Osteocyte (in vitro differentiated cells): ENCODE measurements around the gene APOBEC3A. TPM values are rescaled to one million over a fixed set of nuclear protein-coding genes. Genes with fewer than 3 reads are reported as not detected.

Source experiments
- DNase-seq: peaks from one replicate; pipeline ENCODE4 v3.0.0; 2021; ENCODE audit warnings: mixed read lengths; ENCODE audit not compliant: unreplicated experiment; ENCODE audit errors: extremely low spot score
- H3K27ac Mint-ChIP-seq: one replicate; pipeline ENCODE4 v1.8.0; 2021; ENCODE audit warnings: mild to moderate bottlenecking, mixed read lengths; ENCODE audit not compliant: unreplicated experiment
- H3K27me3 Mint-ChIP-seq: one replicate; pipeline ENCODE4 v1.8.0; 2021; ENCODE audit warnings: mixed read lengths; ENCODE audit not compliant: unreplicated experiment
- H3K36me3 Mint-ChIP-seq: one replicate; pipeline ENCODE4 v1.8.0; 2021; ENCODE audit warnings: mixed read lengths; ENCODE audit not compliant: unreplicated experiment
- H3K4me1 Mint-ChIP-seq: one replicate; pipeline ENCODE4 v1.8.0; 2021; ENCODE audit warnings: mixed read lengths; ENCODE audit not compliant: unreplicated experiment
- H3K4me3 Mint-ChIP-seq: one replicate; pipeline ENCODE4 v1.8.0; 2021; ENCODE audit warnings: mild to moderate bottlenecking, moderate library complexity, mixed read lengths; ENCODE audit not compliant: unreplicated experiment
- H3K9me3 Mint-ChIP-seq: one replicate; pipeline ENCODE4 v1.8.0; 2021; ENCODE audit warnings: mixed read lengths; ENCODE audit not compliant: unreplicated experiment
- total RNA-seq: library from RNA; stranded (reverse); gene quantifications from 2 replicates; pipeline ENCODE4 v1.2.1, GENCODE V29; 2021
- TF ChIP-seq, protein P1 (sequence below): fragments of 200-600 bp; sonication (generic); IDR thresholded peaks from 2 replicates; pipeline ENCODE4 v1.5.0; 2021; ENCODE audit warnings: antibody characterized with exemption, mild to moderate bottlenecking, moderate library complexity

The APOBEC3A gene
- total RNA-seq, 1 donor from 2014 or later: not detected

DNA sequence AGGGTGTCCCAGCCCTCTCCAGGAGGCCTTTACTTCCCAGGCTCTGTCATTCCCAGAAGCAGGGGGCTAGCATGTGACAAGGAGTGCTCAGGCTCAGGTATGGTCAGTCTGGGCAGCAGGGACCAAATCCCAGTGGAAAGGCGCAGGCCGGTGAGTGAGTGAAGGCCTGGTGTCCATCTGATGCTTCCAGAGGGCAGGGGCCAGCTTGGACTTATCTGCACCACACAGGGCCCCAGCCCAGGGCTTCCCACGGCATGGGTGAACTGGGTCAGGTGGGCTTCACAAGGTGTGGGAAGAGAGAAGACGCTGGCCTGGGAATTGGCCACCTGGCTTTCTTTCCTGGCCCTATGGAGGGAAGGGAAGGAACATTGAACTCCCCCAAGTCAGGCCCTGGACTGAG lies 20.4 kb upstream of the APOBEC3A start:
- Mint-ChIP-seq H3K27ac (no peak overlapping the region), H3K9me3 (no peaks in the 10 kb centered on the region), H3K4me1 (no peaks in the 10 kb centered on the region), H3K27me3 (peaks cover 78% of the 10 kb centered on the region), H3K4me3 (no peak overlapping the region), H3K36me3 (no peaks in the 10 kb centered on the region)
- TF ChIP-seq, protein P1, sequence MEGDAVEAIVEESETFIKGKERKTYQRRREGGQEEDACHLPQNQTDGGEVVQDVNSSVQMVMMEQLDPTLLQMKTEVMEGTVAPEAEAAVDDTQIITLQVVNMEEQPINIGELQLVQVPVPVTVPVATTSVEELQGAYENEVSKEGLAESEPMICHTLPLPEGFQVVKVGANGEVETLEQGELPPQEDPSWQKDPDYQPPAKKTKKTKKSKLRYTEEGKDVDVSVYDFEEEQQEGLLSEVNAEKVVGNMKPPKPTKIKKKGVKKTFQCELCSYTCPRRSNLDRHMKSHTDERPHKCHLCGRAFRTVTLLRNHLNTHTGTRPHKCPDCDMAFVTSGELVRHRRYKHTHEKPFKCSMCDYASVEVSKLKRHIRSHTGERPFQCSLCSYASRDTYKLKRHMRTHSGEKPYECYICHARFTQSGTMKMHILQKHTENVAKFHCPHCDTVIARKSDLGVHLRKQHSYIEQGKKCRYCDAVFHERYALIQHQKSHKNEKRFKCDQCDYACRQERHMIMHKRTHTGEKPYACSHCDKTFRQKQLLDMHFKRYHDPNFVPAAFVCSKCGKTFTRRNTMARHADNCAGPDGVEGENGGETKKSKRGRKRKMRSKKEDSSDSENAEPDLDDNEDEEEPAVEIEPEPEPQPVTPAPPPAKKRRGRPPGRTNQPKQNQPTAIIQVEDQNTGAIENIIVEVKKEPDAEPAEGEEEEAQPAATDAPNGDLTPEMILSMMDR: no peak
- DNase-seq: no peak

DNA sequence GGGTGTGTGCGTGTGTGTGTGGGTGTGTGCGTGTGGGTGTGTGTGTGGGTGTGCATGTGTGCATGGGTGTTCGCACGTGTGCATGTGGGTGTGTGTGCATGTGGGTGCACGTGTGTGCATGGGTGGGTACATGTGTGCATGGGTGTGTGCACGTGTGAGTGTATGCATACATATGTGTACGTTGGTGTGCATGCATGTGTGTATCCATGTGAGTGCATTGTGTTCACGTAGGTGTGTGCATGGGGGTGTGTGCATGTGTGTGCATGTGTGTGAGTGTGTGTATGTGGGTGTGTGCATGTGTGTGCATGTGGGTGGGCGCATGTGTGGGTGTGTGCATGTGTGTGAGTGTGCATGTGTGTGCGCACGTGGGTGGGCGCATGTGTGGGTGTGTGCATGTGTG lies 19.9 kb upstream of the APOBEC3A start:
- Mint-ChIP-seq H3K27me3 (peaks cover 75% of the 10 kb centered on the region), H3K27ac (no peak overlapping the region), H3K4me1 (no peaks in the 10 kb centered on the region), H3K36me3 (no peaks in the 10 kb centered on the region), H3K4me3 (no peak overlapping the region), H3K9me3 (no peaks in the 10 kb centered on the region)
- no peak for DNase-seq
- TF ChIP-seq, protein P1: no peak

DNA sequence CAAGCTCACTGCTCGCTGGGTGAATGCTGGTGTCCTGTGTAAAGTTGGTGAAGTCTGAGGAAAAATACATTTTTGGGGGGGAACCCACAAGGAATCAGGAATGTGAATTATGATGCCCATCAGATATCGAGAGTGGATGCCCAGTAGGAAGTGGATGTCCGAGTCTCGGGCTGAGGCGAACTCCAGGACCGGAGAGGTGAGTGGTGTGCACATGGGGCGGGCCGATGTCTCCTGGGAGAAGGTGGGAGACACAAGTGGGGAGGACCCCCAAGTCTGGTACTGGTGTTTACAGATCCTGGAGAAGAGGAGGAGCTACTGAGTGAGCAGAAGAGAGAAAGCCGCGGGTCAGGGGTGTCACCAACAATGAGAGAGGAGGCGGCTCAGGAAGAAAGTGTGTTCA lies 19.2 kb upstream of the APOBEC3A start:
- no peak for DNase-seq
- H3K4me1 Mint-ChIP-seq: no peaks in the 10 kb centered on the region
- no peak overlapping the region for H3K4me3 Mint-ChIP-seq
- TF ChIP-seq, protein P1: no peak
- no peaks in the 10 kb centered on the region for H3K36me3 Mint-ChIP-seq
- no peak overlapping the region for H3K27ac Mint-ChIP-seq
- no peaks in the 10 kb centered on the region for H3K9me3 Mint-ChIP-seq
- H3K27me3 Mint-ChIP-seq: peaks cover 74% of the 10 kb centered on the region

DNA sequence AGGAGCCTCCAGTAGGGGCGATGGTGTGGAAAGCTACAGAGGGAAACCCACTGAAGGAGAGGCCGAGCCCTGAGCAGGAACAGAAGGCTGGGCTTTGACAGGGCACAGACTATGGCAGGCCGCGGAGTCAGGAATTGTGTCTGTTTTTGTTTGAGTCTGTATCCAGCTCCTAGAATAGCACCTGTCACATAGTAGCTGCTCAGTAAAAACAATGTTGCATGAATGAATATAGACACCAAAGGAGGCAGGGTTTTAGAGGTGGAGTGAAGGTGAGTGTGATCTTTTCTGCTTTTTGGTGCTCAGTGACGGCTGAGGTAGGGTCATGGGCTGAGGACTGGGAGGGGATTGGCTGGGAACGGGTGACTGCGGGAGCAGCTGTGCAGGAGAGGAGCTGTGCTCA lies 18.5 kb upstream of the APOBEC3A start:
- TF ChIP-seq, protein P1: no peak
- Mint-ChIP-seq H3K9me3 (no peaks in the 10 kb centered on the region), H3K4me1 (no peaks in the 10 kb centered on the region), H3K36me3 (no peaks in the 10 kb centered on the region), H3K4me3 (no peak overlapping the region), H3K27ac (no peak overlapping the region), H3K27me3 (peaks cover 76% of the 10 kb centered on the region)
- no peak for DNase-seq

DNA sequence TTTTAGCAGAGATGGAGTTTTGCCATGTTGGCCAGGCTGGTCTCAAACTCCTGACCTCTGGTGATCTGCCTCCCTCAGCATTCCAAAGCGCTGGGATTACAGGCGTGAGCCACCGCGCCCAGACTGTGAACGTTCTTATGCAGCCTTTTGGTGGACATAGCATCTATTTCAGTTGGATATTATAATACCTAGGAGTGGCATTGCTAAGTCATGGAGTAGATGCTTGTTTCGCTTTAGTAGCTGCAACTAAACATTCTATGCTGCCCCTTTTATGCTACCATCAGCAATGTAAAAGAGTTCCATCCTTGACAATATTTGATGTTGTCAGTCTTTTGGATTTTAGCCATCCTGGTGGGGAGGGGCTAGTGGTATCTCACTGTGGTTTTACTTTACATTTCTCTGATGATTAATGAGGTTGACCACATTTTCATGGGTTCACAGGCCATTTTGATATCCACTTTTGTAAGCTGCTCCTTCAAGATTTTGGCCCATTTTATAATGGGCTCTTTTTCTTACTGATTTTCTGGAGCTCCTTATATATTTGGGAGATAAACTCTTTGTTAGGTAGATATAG lies 16.5 kb upstream of the APOBEC3A start:
- Mint-ChIP-seq H3K27me3 (peaks cover 75% of the 10 kb centered on the region), H3K4me1 (no peaks in the 10 kb centered on the region), H3K36me3 (no peaks in the 10 kb centered on the region), H3K4me3 (no peak overlapping the region), H3K27ac (no peak overlapping the region), H3K9me3 (no peaks in the 10 kb centered on the region)
- no peak for DNase-seq
- TF ChIP-seq, protein P1: no peak
